Hepatocyte (in vitro differentiated cells): ENCODE measurements around the gene CENPL. TPM values are rescaled to one million over a fixed set of nuclear protein-coding genes. Genes with fewer than 3 reads are reported as not detected.

Experiments
- polyA plus RNA-seq: library from polyadenylated mRNA; unstranded; fragments of >200 nt; fragmentation: Nextera tagmentation; extraction: Ambion mirVana; gene quantifications from 2 replicates; pipeline ENCODE4 v1.2.1, GENCODE V29; 2016
- small RNA-seq: library from RNA; depleted of rRNA; stranded (forward); fragments of <200 nt; gene quantifications from one replicate; pipeline ENCODE3, GENCODE V24; 2014
- total RNA-seq: library from RNA; depleted of rRNA; stranded (reverse); fragments of >200 nt; gene quantifications from 2 replicates; pipeline ENCODE4 v1.2.3, GENCODE V29; 2014

Gene CENPL
- total and polyA plus RNA-seq, 2 experiments from 2014 or later: 4.2 to 6.1 TPM

Small RNA genes lying within 50 kb of the gene (small RNA-seq; reads per million reads assigned to genes)
- not detected for gene RF00019

Other genes with a start within 250 kb of the CENPL start
- 0.77 TPM in 1 of 2 replicates, not detected in the other for gene SLC9C2, start 221.8 kb downstream of the CENPL start, total RNA-seq
- gene SLC9C2, start 221.8 kb downstream of the CENPL start, polyA plus RNA-seq: 0.71 and 1.1 TPM in 2 replicates
- not detected in 2 replicates for gene TEX50, start 189.5 kb downstream of the CENPL start, total RNA-seq
- not detected in 2 replicates for gene TEX50, start 189.5 kb downstream of the CENPL start, polyA plus RNA-seq
- gene ANKRD45, start 155.0 kb downstream of the CENPL start, total RNA-seq: 0.10 TPM in 1 of 2 replicates, not detected in the other
- gene ANKRD45, start 155.0 kb downstream of the CENPL start, polyA plus RNA-seq: 1.0 and 2.2 TPM in 2 replicates
- 23.1 and 24.2 TPM in 2 replicates for gene KLHL20, start 109.9 kb downstream of the CENPL start, total RNA-seq
- gene KLHL20, start 109.9 kb downstream of the CENPL start, polyA plus RNA-seq: 10.0 and 15.6 TPM in 2 replicates
- 17.4 and 17.7 TPM in 2 replicates for gene DARS2, start 210 bp downstream of the CENPL start, total RNA-seq
- gene DARS2, start 210 bp downstream of the CENPL start, polyA plus RNA-seq: 9.5 and 13.1 TPM in 2 replicates
- 495 and 553 TPM in 2 replicates for gene GAS5, start 43.1 kb upstream of the CENPL start, total RNA-seq
- 162 and 174 TPM in 2 replicates for gene GAS5, start 43.1 kb upstream of the CENPL start, polyA plus RNA-seq
- gene ZBTB37, start 43.5 kb upstream of the CENPL start, total RNA-seq: 9.2 and 9.3 TPM in 2 replicates
- gene ZBTB37, start 43.5 kb upstream of the CENPL start, polyA plus RNA-seq: 0.99 and 1.0 TPM in 2 replicates
- gene SERPINC1, start 92.4 kb upstream of the CENPL start, total RNA-seq: 123 and 125 TPM in 2 replicates
- gene SERPINC1, start 92.4 kb upstream of the CENPL start, polyA plus RNA-seq: 53.5 and 85.4 TPM in 2 replicates
- gene RC3H1, start 197.5 kb upstream of the CENPL start, total RNA-seq: 22.8 and 32.6 TPM in 2 replicates
- gene RC3H1, start 197.5 kb upstream of the CENPL start, polyA plus RNA-seq: 5.8 and 5.9 TPM in 2 replicates